A549 (cell line): ENCODE data around the gene CADM2. TPM values are rescaled to one million over a fixed set of nuclear protein-coding genes. Genes with fewer than 3 reads are reported as not detected.

Source experiments
- ATAC-seq, 2 experiments: fragments of 200-7000 bp in 1 of 2; fragments of >200 bp in 1 of 2; cut with Nextera tagmentation in 1 of 2; cut with Tn5 transposase in 1 of 2; 3 replicates each; pipeline versions ENCODE4 v1.8.0 to v1.9.1; 2018 to 2020; ENCODE audit warnings: mild to moderate bottlenecking in 1 of 2, moderate library complexity in 1 of 2
- CTCF ChIA-PET: fragments of 300-600 bp; sonication (Branson Sonifier 250); formaldehyde crosslinking; extraction: SDS; loops from one replicate; lab custom pipeline; 2021; ENCODE audit warnings: antibody characterized with exemption, inconsistent platforms; lab: Yijun Ruan, JAX
- POLR2A ChIA-PET: fragments of 350-600 bp; formaldehyde crosslinking; extraction: SDS; loops from one replicate; lab custom pipeline; 2021; ENCODE audit warnings: antibody characterized with exemption, inconsistent platforms; lab: Yijun Ruan, JAX
- DNase-seq, 2 experiments: peaks; one replicate each; pipeline versions ENCODE4 v3.0.0 to v3.0.0-alpha.2; 2011 to 2016; ENCODE audit warnings: low read depth in 1 of 2, low spot score in 1 of 2
- FAIRE-seq: peaks from 2 replicates; lab custom pipeline; 2011; peaks lifted over from hg19 to GRCh38; lab: Jason Lieb, UNC
- H3K27ac ChIP-seq, 2 experiments: fragments of >200 bp; sonication (Bioruptor Twin); formaldehyde crosslinking; 3 replicates each; pipeline ENCODE4 v1.5.1; 2016 to 2017
- H3K4me1 ChIP-seq: fragments of >200 bp; sonication (Bioruptor Twin); formaldehyde crosslinking; 3 replicates; pipeline ENCODE4 v1.6.1; 2016
- H3K4me2 ChIP-seq: fragments of >200 bp; sonication (Bioruptor Twin); formaldehyde crosslinking; 3 replicates; pipeline ENCODE4 v1.6.1; 2016
- H3K4me3 ChIP-seq: fragments of >200 bp; sonication (Bioruptor Twin); formaldehyde crosslinking; 3 replicates; pipeline ENCODE4 v1.5.1; 2016
- H3K9me3 ChIP-seq: fragments of >200 bp; sonication (Bioruptor Twin); formaldehyde crosslinking; 3 replicates; pipeline ENCODE4 v1.6.1; 2016
- CEBPB ChIP-seq, 2 experiments: fragments of >200 bp in 1 of 2; sonication (Bioruptor Twin) in 1 of 2; formaldehyde crosslinking in 1 of 2; IDR thresholded peaks; 2 replicates each; pipeline ENCODE4 v1.6.1; 2012 to 2016
- EHF ChIP-seq: fragments of 250-450 bp; sonication (Bioruptor Pico); IDR thresholded peaks from 2 replicates; pipeline ENCODE4 v1.5.0; 2020; ENCODE audit warnings: mild to moderate bottlenecking
- ELK1 ChIP-seq: fragments of 150-350 bp; IDR thresholded peaks from 2 replicates; pipeline ENCODE4 v1.6.1; 2014; ENCODE audit warnings: low read depth, mild to moderate bottlenecking, low read length
- ESRRA ChIP-seq: fragments of 150-350 bp; IDR thresholded peaks from 2 replicates; pipeline ENCODE4 v1.6.1; 2014; ENCODE audit warnings: mild to moderate bottlenecking, low read length, borderline replicate concordance
- FOSL2 ChIP-seq, 2 experiments: fragments of 450-650 bp in 1 of 2; fragments of >200 bp in 1 of 2; sonication (Bioruptor Twin) in 1 of 2; formaldehyde crosslinking; IDR thresholded peaks; 2 replicates each; pipeline versions ENCODE4 v1.5.0 to v1.6.1; 2016 to 2020; ENCODE audit warnings: mild to moderate bottlenecking in 1 of 2, moderate library complexity in 1 of 2
- HDAC2 ChIP-seq: fragments of 200-600 bp; sonication (generic); IDR thresholded peaks from 2 replicates; pipeline ENCODE4 v1.6.1; 2016
- RAD21 ChIP-seq, 2 experiments: fragments of >200 bp in 1 of 2; sonication (Bioruptor Twin) in 1 of 2; formaldehyde crosslinking in 1 of 2; IDR thresholded peaks in 1 of 2; conservative IDR thresholded peaks in 1 of 2; 2 replicates in 1 of 2; 3 replicates in 1 of 2; pipeline ENCODE4 v1.6.1; 2012 to 2018; ENCODE audit warnings: inconsistent platforms in 1 of 2
- TFCP2L1 ChIP-seq: fragments of 250-450 bp; sonication (Bioruptor Pico); IDR thresholded peaks from 2 replicates; pipeline ENCODE4 v1.5.0; 2021; ENCODE audit warnings: mild to moderate bottlenecking
- ZC3H11A ChIP-seq: fragments of 450-650 bp; IDR thresholded peaks from 2 replicates; pipeline ENCODE4 v1.6.1; 2014; ENCODE audit warnings: antibody characterized with exemption, mild to moderate bottlenecking
- WGBS: methylation state at CpG from one replicate; pipeline ENCODE4 v1.1.6; 2017; ENCODE audit errors: missing lambda C conversion rate; 5-methylcytosine and 5-hydroxymethylcytosine counted together
- polyA plus RNA-seq, 4 experiments: library from polyadenylated mRNA; depleted of rRNA in 3 of 4; stranded (reverse); fragments of >200 nt; fragmentation: RNase III in 1 of 4; extraction: RNeasy Plus Mini Kit Qiagen cat#74134 plus additional on column Dnase treatment in 1 of 4; gene quantifications; 2 replicates in 3 of 4; 3 replicates in 1 of 4; pipeline ENCODE4 v1.2.3, GENCODE V29; 2011 to 2017
- TF ChIP-seq, protein P1 (sequence below): fragments of 200-600 bp; sonication (generic); IDR thresholded peaks from 2 replicates; pipeline ENCODE4 v1.6.1; 2016; ENCODE audit warnings: antibody characterized with exemption, mild to moderate bottlenecking, moderate library complexity
- TF ChIP-seq, protein P2 (sequence below): IDR thresholded peaks from 2 replicates; pipeline ENCODE4 v1.6.1; 2012

The CADM2 gene
- polyA plus RNA-seq, 2 of the 4 experiments (the other 2 are of a cell fraction), result 0.05 to 0.71 TPM

DNA sequence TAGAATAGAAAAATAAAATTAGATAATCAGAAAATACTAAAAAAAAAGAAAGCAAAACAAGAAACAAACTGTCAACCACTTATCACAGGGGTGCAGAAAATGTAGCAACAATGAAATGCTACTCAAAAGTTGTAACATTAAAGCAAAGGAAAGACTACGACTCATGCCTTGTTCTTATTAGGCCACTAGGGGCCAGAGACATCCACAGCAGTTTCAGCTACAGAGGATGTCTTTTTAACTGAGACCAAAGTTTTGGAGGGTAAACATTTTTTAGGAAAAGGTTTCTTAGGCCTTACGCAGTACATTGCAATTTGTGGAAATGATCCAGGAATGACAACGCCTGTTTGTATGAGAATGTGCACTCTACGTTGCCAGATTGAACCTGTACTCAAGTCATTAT, 15.4 kb upstream of the CADM2 start:
- ATAC-seq (peak in 1 of 2 experiments; percentile 67; a peak in 2 of 6 replicates), FAIRE-seq (no peak), DNase-seq (no peak)
- ChIA-PET CTCF (no interaction called here), POLR2A (no interaction called here)
- 23% methylated on average over 4 of the region's 4 CpGs for WGBS
- Histone ChIP-seq H3K27ac (no peak overlapping the region), H3K4me1 (no peaks in the 10 kb centered on the region), H3K4me2 (no peak overlapping the region), H3K9me3 (no peaks in the 10 kb centered on the region), H3K4me3 (no peak overlapping the region)
- TF ChIP-seq RAD21 (conservative IDR thresholded peaks at IDR 0.05 in 1 of 2, IDR thresholded peaks at IDR 0.05 in 1 of 2), result 0 out of 5 replicates have a peak, but pooled peaks of 1 of the 2 experiments have one; percentile 5
- no peak for TF ChIP-seq ZC3H11A

GRCh38 chr3:84946240-84946639, 12.5 kb upstream of the CADM2 start:
- no peaks in the 10 kb centered on the region for H3K4me1 ChIP-seq
- no peak overlapping the region for H3K27ac ChIP-seq
- WGBS, result 2% methylated on average over 1 of the region's 1 CpG
- FAIRE-seq (no peak), ATAC-seq (no peak), DNase-seq (no peak)
- POLR2A ChIA-PET, result no interaction called here
- CTCF ChIA-PET, result no interaction called here
- no peaks in the 10 kb centered on the region; the same call in 2 of the 3 replicates for H3K9me3 ChIP-seq
- H3K4me3 ChIP-seq, result no peak overlapping the region
- TF ChIP-seq TFCP2L1 (no peak), HDAC2 (no peak), CEBPB (IDR thresholded peaks at IDR 0.05) (no peak), FOSL2 (IDR thresholded peaks at IDR 0.05) (no peak), FOSL2 (CRISPR knock-in tag; IDR thresholded peaks at IDR 0.05) (no peak), EHF (CRISPR knock-in tag) (no peak), ESRRA (no peak)
- TF ChIP-seq, protein P1, sequence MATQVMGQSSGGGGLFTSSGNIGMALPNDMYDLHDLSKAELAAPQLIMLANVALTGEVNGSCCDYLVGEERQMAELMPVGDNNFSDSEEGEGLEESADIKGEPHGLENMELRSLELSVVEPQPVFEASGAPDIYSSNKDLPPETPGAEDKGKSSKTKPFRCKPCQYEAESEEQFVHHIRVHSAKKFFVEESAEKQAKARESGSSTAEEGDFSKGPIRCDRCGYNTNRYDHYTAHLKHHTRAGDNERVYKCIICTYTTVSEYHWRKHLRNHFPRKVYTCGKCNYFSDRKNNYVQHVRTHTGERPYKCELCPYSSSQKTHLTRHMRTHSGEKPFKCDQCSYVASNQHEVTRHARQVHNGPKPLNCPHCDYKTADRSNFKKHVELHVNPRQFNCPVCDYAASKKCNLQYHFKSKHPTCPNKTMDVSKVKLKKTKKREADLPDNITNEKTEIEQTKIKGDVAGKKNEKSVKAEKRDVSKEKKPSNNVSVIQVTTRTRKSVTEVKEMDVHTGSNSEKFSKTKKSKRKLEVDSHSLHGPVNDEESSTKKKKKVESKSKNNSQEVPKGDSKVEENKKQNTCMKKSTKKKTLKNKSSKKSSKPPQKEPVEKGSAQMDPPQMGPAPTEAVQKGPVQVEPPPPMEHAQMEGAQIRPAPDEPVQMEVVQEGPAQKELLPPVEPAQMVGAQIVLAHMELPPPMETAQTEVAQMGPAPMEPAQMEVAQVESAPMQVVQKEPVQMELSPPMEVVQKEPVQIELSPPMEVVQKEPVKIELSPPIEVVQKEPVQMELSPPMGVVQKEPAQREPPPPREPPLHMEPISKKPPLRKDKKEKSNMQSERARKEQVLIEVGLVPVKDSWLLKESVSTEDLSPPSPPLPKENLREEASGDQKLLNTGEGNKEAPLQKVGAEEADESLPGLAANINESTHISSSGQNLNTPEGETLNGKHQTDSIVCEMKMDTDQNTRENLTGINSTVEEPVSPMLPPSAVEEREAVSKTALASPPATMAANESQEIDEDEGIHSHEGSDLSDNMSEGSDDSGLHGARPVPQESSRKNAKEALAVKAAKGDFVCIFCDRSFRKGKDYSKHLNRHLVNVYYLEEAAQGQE, result peak; percentile 52; the same call in 1 of the 2 replicates
- H3K4me2 ChIP-seq, result no peak overlapping the region

DNA sequence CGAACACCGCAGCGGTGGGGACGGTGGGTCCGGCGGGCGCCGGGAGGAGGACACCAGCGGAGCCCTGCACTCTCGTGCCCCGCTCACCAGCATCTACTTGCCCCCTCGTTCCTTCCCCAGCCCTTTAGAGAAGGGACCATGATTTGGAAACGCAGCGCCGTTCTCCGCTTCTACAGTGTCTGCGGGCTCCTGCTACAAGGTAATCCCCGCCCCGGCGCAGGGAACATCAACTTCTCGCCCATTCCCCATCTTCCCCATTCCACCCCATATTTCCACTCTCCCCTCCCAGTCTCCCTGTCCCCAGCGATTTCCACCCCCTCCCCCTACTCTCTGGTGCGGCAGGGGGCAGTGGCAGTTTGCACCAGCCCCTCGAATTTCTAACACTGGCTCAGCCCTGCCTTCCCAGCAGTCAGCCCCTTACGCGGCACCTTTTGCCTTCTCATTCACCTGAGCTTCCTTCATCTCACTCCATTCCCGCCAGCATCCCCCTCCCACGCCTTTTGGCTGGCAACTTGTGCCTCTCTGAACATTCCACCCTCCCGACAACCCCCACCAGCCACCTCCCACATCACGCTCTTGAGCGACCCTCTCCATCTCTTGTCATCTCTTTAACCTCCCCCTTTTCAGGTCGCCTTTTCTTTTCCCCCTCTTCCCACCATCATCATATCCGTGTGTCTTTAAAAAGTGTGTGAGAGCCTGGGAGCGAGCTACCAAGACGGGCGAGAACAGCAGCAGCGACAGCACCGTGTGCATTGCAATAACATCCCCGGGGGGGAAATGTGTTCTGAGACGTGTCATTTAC, 882 bp downstream of the CADM2 start:
- peak in 1 of 2 experiments; percentile 36; a peak in 5 of 6 replicates for ATAC-seq
- CTCF ChIA-PET, result no interaction called here

More for the DNA sequence above, 882 bp downstream of the CADM2 start:
- H3K9me3 ChIP-seq, result no peaks in the 10 kb centered on the region
- H3K4me3 ChIP-seq, result peak overlapping the region; percentile 46
- no peak for DNase-seq
- no peak for FAIRE-seq
- WGBS, result 10% methylated on average over 33 of the region's 40 CpGs
- peak overlapping the region in 1 of 2 experiments; percentile 53; a peak in 2 of 6 replicates for H3K27ac ChIP-seq
- H3K4me1 ChIP-seq, result peaks cover 6% of the 10 kb centered on the region; the same call in 1 of the 3 replicates
- TF ChIP-seq EHF (CRISPR knock-in tag) (no peak), ELK1 (no peak)
- TF ChIP-seq, protein P1, result no peak
- TF ChIP-seq, protein P2, sequence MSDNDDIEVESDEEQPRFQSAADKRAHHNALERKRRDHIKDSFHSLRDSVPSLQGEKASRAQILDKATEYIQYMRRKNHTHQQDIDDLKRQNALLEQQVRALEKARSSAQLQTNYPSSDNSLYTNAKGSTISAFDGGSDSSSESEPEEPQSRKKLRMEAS, result 0 out of 2 replicates have a peak, but pooled peaks have one; percentile 3
- POLR2A ChIA-PET, result no interaction called here
- peak overlapping the region; percentile 92 for H3K4me2 ChIP-seq
